Sigmoid colon (tissue), 7 donors: ENCODE results near the gene CHRNB1. TPM values are rescaled to one million over a fixed set of nuclear protein-coding genes. Genes with fewer than 3 reads are reported as not detected.
"Not testable (repeated sequence)": the region's sequence is repeated elsewhere in the genome, so short reads cannot be mapped to it uniquely, and the experiment has no call there.

ENCODE experiments used
- DNase-seq: peaks from one replicate; pipeline ENCODE4 v3.0.0-alpha.2; 2019
- H3K27ac ChIP-seq, 4 donors: fragments of 200-600 bp; sonication (generic); one replicate each; pipeline ENCODE4 v1.5.1; 2016 to 2019; ENCODE audit warnings: mild to moderate bottlenecking in 1 of 4
- H3K27me3 ChIP-seq, 3 donors: fragments of 200-600 bp; sonication (generic); one replicate each; pipeline ENCODE4 v1.5.1; 2019; ENCODE audit warnings: mild to moderate bottlenecking in 1 of 3
- H3K36me3 ChIP-seq, 4 donors: fragments of 200-600 bp; sonication (generic); one replicate each; pipeline ENCODE4 v1.5.1; 2016 to 2019
- H3K4me1 ChIP-seq, 4 donors: fragments of 200-600 bp; sonication (generic); one replicate each; pipeline ENCODE4 v1.5.1; 2017 to 2019
- H3K4me3 ChIP-seq, 4 donors: fragments of 200-600 bp; sonication (generic); one replicate each; pipeline ENCODE4 v1.5.1; 2017 to 2019; ENCODE audit warnings: mild to moderate bottlenecking in 2 of 4, moderate library complexity in 1 of 4
- H3K9me3 ChIP-seq, 4 donors: fragments of 200-600 bp in 3 of 4; sonication (generic) in 3 of 4; one replicate each; pipeline versions ENCODE4 v1.5.1 to v1.6.1; 2013 to 2019
- CTCF ChIP-seq, 4 experiments: fragments of 450-650 bp in 3 of 4; fragments of 200-600 bp in 1 of 4; IDR thresholded peaks; one replicate each; pipeline ENCODE4 v1.5.1; 2016 to 2019; ENCODE audit warnings: antibody characterized with exemption in 4 of 4, mild to moderate bottlenecking in 3 of 4, moderate library complexity in 2 of 4
- EP300 ChIP-seq, 4 donors: sonication (generic); formaldehyde crosslinking; IDR thresholded peaks; one replicate each; pipeline ENCODE4 v1.6.1; 2017; ENCODE audit warnings: antibody characterized with exemption in 4 of 4
- POLR2A ChIP-seq, 2 donors: fragments of 450-650 bp; IDR thresholded peaks; one replicate each; pipeline ENCODE4 v1.6.1; 2016; ENCODE audit warnings: antibody characterized with exemption in 2 of 2, mild to moderate bottlenecking in 2 of 2, moderate library complexity in 2 of 2
- POLR2AphosphoS5 ChIP-seq, 4 donors: sonication (generic); formaldehyde crosslinking; IDR thresholded peaks; one replicate each; pipeline ENCODE4 v1.6.1; 2017; ENCODE audit warnings: antibody characterized with exemption in 4 of 4
- WGBS, 2 donors: extraction: QIAGEN DNeasy Blood & Tissue Kit; methylation state at CpG; one replicate each; pipeline ENCODE4 v1.1.7; 2013; 5-methylcytosine and 5-hydroxymethylcytosine counted together
- intact Hi-C: fragments of 100-400 bp; cut with DNase I; formaldehyde crosslinking; loops from one replicate; pipeline ENCODE4 v1.15.1; 2023
- polyA plus RNA-seq, 3 donors: library from polyadenylated mRNA; stranded (reverse); fragments of 200-250 nt; gene quantifications; one replicate each; pipeline ENCODE4 v1.2.3, GENCODE V29; 2013
- total RNA-seq, 4 donors: library from RNA; depleted of rRNA; stranded (reverse); fragments of >200 nt; gene quantifications; one replicate each; pipeline ENCODE4 v1.1.0, GENCODE V29; 2016
- donor health status: healthy with polysubstance abuse.
- donor health status: Bipolar disorder and iron deficiency.
- donor health status: healthy.

CHRNB1 gene
- total and polyA plus RNA-seq, 7 donors: 4.2 to 13.2 (median 7.5) TPM

DNA sequence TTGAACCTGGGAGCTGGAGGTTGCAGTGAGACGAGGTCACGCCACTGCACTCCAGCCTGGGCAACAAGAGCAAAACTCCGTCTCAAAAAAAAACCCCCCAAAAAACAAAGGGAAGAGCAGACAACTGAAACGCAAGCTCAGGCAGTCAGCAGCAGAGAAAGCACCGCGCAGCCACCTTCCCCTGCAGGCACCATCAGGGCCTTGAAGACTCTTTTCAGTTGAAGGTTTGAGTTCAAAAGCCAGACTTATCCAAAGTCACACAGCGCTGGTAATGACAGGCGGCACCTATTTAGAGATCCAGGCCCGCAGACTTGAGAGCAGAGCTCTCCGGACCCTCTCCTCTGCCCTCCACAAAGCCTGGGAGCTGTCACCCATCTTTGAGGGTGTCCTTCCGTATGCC is 23.4 kb downstream of the CHRNB1 start:
- Histone ChIP-seq H3K4me1 (peaks cover 0 to 62% (median 34%) of the 10 kb centered on the region in 4 donors), H3K27ac (no peak overlapping the region), H3K4me3 (no peak overlapping the region), H3K9me3 (no peaks in the 10 kb centered on the region), H3K36me3 (peaks cover 13 to 36% (median 20%) of the 10 kb centered on the region in 4 donors), H3K27me3 (no peaks in the 10 kb centered on the region)
- DNase-seq: no peak
- intact Hi-C loops: no loop called here
- TF ChIP-seq POLR2AphosphoS5 (IDR thresholded peaks at IDR 0.05) (no peak), POLR2A (IDR thresholded peaks at IDR 0.05) (no peak), CTCF (IDR thresholded peaks at IDR 0.05) (no peak), EP300 (IDR thresholded peaks at IDR 0.05) (no peak)
- WGBS, 2 donors: 91 to 95% methylated on average over 11 of the region's 11 CpGs

- TF ChIP-seq CTCF (IDR thresholded peaks at IDR 0.05) (no peak), EP300 (IDR thresholded peaks at IDR 0.05) (no peak), POLR2AphosphoS5 (IDR thresholded peaks at IDR 0.05) (no peak)
- DNase-seq: no peak
- intact Hi-C loops: no loop called here
- Histone ChIP-seq H3K36me3 (peaks cover 7 to 29% (median 14%) of the 10 kb centered on the region in 4 donors), H3K4me1 (peaks cover 0 to 68% (median 36%) of the 10 kb centered on the region in 4 donors), H3K27me3 (no peaks in the 10 kb centered on the region), H3K27ac (no peak overlapping the region), H3K9me3 (no peaks in the 10 kb centered on the region), H3K4me3 (no peak overlapping the region)
- WGBS, 2 donors: 78 to 85% methylated on average over 12 of the region's 12 CpGs
These were observed 24.0 kb downstream of the CHRNB1 start for GRCh38 chr17:7468804-7469389.

- H3K27me3 ChIP-seq, intact Hi-C loops, H3K27ac ChIP-seq, H3K9me3 ChIP-seq, DNase-seq, H3K4me3 ChIP-seq: not testable (repeated sequence)
- WGBS, 2 donors: 95% methylated on average over 12 of the region's 12 CpGs
- Histone ChIP-seq H3K36me3 (peaks cover 7 to 21% (median 14%) of the 10 kb centered on the region in 4 donors), H3K4me1 (peaks cover 0 to 76% (median 44%) of the 10 kb centered on the region in 4 donors)
These were observed 25.0 kb downstream of the CHRNB1 start for GRCh38 chr17:7469843-7470242.

DNA sequence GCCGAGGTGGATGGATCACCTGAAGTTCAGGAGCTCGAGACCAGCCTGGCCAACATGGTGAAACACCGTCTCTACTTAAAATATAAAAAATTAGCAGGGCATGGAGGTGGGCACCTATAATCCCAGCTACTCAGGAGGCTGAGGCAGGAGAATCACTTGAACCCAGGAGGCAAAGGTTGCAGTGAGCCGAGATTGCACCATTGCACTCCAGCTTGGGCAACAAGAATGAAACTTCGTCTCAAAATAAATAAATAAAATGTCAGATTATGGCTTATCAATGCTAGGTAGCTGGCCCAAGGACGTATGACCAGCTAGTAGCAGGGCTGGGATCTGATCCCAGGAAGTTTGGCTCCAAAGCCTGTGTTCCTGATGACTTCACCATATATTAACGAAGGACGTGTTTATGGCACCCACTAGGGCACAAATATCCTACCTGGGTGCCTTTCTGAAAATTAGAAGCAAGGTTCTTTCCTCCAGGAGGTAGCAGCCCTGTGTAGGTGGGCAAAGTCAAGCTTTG is 25.7 kb downstream of the CHRNB1 start:
- intact Hi-C loops, H3K27me3 ChIP-seq, H3K27ac ChIP-seq, H3K4me3 ChIP-seq, H3K9me3 ChIP-seq, DNase-seq: not testable (repeated sequence)
- H3K36me3 ChIP-seq: peaks cover 5 to 17% (median 12%) of the 10 kb centered on the region in 4 donors
- H3K4me1 ChIP-seq: peaks cover 0 to 83% (median 49%) of the 10 kb centered on the region in 4 donors
- WGBS, 2 donors: 73 to 85% methylated on average over 8 of the region's 8 CpGs

GRCh38 chr17:7471729-7472128 is 26.9 kb downstream of the CHRNB1 start:
- Histone ChIP-seq H3K27me3 (no peaks in the 10 kb centered on the region), H3K4me3 (no peak overlapping the region), H3K36me3 (peaks cover 0 to 6% (median under 1%) of the 10 kb centered on the region in 4 donors), H3K9me3 (no peaks in the 10 kb centered on the region), H3K4me1 (peaks cover 0 to 84% (median 51%) of the 10 kb centered on the region in 4 donors), H3K27ac (no peak overlapping the region)
- WGBS, 2 donors: 71 to 91% methylated on average over 2 of the region's 2 CpGs
- TF ChIP-seq POLR2AphosphoS5 (IDR thresholded peaks at IDR 0.05) (no peak), CTCF (IDR thresholded peaks at IDR 0.05) (no peak), EP300 (IDR thresholded peaks at IDR 0.05) (no peak), POLR2A (IDR thresholded peaks at IDR 0.05) (no peak)
- no peak for DNase-seq
- intact Hi-C loops: no loop called here

DNA sequence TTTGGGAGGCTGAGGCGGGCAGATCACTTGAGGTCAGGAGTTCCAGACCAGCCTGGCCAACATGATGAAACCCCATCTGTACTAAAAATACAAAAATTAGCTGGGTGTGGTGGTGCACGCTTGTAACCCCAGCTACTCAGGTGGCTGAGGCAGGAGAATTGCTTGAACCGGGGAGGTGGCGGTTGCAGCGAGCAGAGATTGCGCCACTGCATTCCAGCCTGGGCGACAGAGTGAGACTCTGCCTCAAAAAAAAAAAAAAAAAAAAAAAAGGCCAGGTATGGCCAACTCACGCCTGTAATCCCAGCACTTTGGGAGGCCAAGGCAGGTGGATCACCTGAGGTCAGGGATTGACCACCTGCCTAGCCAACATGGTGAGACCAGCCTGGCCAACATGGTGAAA is 29.9 kb downstream of the CHRNB1 start:
- H3K4me3 ChIP-seq, H3K27me3 ChIP-seq, H3K9me3 ChIP-seq, H3K36me3 ChIP-seq, intact Hi-C loops, DNase-seq: not testable (repeated sequence)
- peak overlapping the region; percentile 94 to 100 (median 100) for H3K27ac ChIP-seq
- H3K4me1 ChIP-seq: peaks cover 0 to 73% (median 53%) of the 10 kb centered on the region in 4 donors
- WGBS, 2 donors: 89 to 92% methylated on average over 8 of the region's 8 CpGs
